Liver (tissue), 9 donors: ENCODE measurements around the gene U2AF1L4. TPM values are rescaled to one million over a fixed set of nuclear protein-coding genes. Genes with fewer than 3 reads are reported as not detected.

Experiments
- DNase-seq: peaks from one replicate; pipeline ENCODE4 v3.0.0-alpha.2; 2017; ENCODE audit warnings: low spot score
- H3K27ac ChIP-seq, 2 donors: one replicate each; pipeline ENCODE4 v1.7.0; 2013; ENCODE audit warnings: inconsistent platforms in 2 of 2, low read length in 2 of 2, control low read depth in 1 of 2, low read depth in 1 of 2, mild to moderate bottlenecking in 1 of 2
- H3K27me3 ChIP-seq, 4 donors: one replicate each; pipeline versions ENCODE4 v1.6.1 to v1.7.0; 2013; ENCODE audit warnings: low read length in 3 of 4, inconsistent platforms in 1 of 4, mild to moderate bottlenecking in 1 of 4, moderate library complexity in 1 of 4; ENCODE audit not compliant: control insufficient read depth in 4 of 4, insufficient read depth in 4 of 4
- H3K36me3 ChIP-seq, 4 donors: one replicate each; pipeline versions ENCODE4 v1.6.1 to v1.7.0; 2013; ENCODE audit warnings: low read length in 3 of 4, mild to moderate bottlenecking in 3 of 4, low read depth in 1 of 4, moderate library complexity in 1 of 4; ENCODE audit not compliant: control insufficient read depth in 4 of 4, insufficient read depth in 3 of 4
- H3K4me1 ChIP-seq, 4 donors: one replicate each; pipeline versions ENCODE4 v1.6.1 to v1.7.0; 2013; ENCODE audit warnings: low read length in 3 of 4, mild to moderate bottlenecking in 3 of 4, moderate library complexity in 1 of 4; ENCODE audit not compliant: control insufficient read depth in 4 of 4, insufficient read depth in 4 of 4
- H3K4me3 ChIP-seq, 3 donors: one replicate each; pipeline versions ENCODE4 v1.6.1 to v1.7.0; 2013; ENCODE audit warnings: low read length in 3 of 3, control low read depth in 1 of 3, low read depth in 1 of 3, mild to moderate bottlenecking in 1 of 3
- H3K9ac ChIP-seq, 2 donors: one replicate each; pipeline ENCODE4 v1.7.0; 2013; ENCODE audit warnings: low read length in 2 of 2, mild to moderate bottlenecking in 2 of 2, moderate library complexity in 2 of 2, control low read depth in 1 of 2, low read depth in 1 of 2
- H3K9me3 ChIP-seq, 4 donors: one replicate each; pipeline versions ENCODE4 v1.6.1 to v1.7.0; 2013; ENCODE audit warnings: low read length in 3 of 4; ENCODE audit not compliant: control insufficient read depth in 4 of 4
- EGR1 ChIP-seq, 2 donors: IDR thresholded peaks; 2 replicates each; pipeline ENCODE4 v1.6.1; 2016 to 2018; ENCODE audit warnings: antibody characterized with exemption in 2 of 2, low read depth in 2 of 2
- FOXA1 ChIP-seq: IDR thresholded peaks from 2 replicates; pipeline ENCODE4 v1.6.1; 2016; ENCODE audit warnings: antibody characterized with exemption
- HNF4A ChIP-seq, 2 donors: conservative IDR thresholded peaks; 2 replicates each; pipeline ENCODE4 v1.6.1; 2016; ENCODE audit warnings: antibody characterized with exemption in 2 of 2, mild to moderate bottlenecking in 2 of 2
- NR2F2 ChIP-seq: IDR thresholded peaks from 2 replicates; pipeline ENCODE4 v1.6.1; 2016; ENCODE audit warnings: antibody characterized with exemption
- RAD21 ChIP-seq, 2 donors: IDR thresholded peaks; 2 replicates each; pipeline ENCODE4 v1.6.1; 2016; ENCODE audit warnings: antibody characterized with exemption in 2 of 2, mild to moderate bottlenecking in 2 of 2
- RXRA ChIP-seq, 2 donors: IDR thresholded peaks; 2 replicates each; pipeline ENCODE4 v1.6.1; 2017 to 2018; ENCODE audit warnings: antibody characterized with exemption in 2 of 2, mild to moderate bottlenecking in 1 of 2
- SP1 ChIP-seq: IDR thresholded peaks from 2 replicates; pipeline ENCODE4 v1.6.1; 2018; ENCODE audit warnings: antibody characterized with exemption, mild to moderate bottlenecking
- YY1 ChIP-seq: IDR thresholded peaks from 2 replicates; pipeline ENCODE4 v1.6.1; 2016; ENCODE audit warnings: antibody characterized with exemption, mild to moderate bottlenecking
- WGBS: extraction: QIAGEN DNeasy Blood & Tissue Kit; methylation state at CpG from one replicate; pipeline ENCODE4 v1.1.7; 2013; 5-methylcytosine and 5-hydroxymethylcytosine counted together
- polyA plus RNA-seq, 2 donors: library from polyadenylated mRNA; stranded (reverse) in 1 of 2; unstranded in 1 of 2; fragments of 200-250 nt in 1 of 2; fragments of >200 nt in 1 of 2; fragmentation: Nextera tagmentation in 1 of 2; extraction: Ambion mirVana in 1 of 2; gene quantifications; one replicate each; pipeline versions ENCODE4 v1.2.1 to v1.2.3, GENCODE V29; 2013 to 2015
- total RNA-seq, 2 donors: library from RNA; depleted of rRNA; stranded (reverse); fragments of >200 nt; gene quantifications; one replicate each; pipeline ENCODE4 v1.2.3, GENCODE V29; 2014
- TF ChIP-seq, protein P1 (sequence below): fragments of 150-350 bp; IDR thresholded peaks from 2 replicates; pipeline ENCODE4 v1.5.1; 2017; ENCODE audit warnings: improper control_type of control experiment, low read depth, low read length; ENCODE audit not compliant: missing input control
- TF ChIP-seq, protein P2 (sequence below): IDR thresholded peaks from 2 replicates; pipeline ENCODE4 v1.6.1; 2016; ENCODE audit warnings: antibody characterized with exemption
- TF ChIP-seq, protein P3 (sequence below): IDR thresholded peaks from 2 replicates; pipeline ENCODE4 v1.6.1; 2016; ENCODE audit warnings: antibody characterized with exemption
- TF ChIP-seq, protein P4 (sequence below): IDR thresholded peaks from 2 replicates; pipeline ENCODE4 v1.6.1; 2016; ENCODE audit warnings: antibody characterized with exemption
- TF ChIP-seq, protein P5 (sequence below): IDR thresholded peaks from 2 replicates; pipeline ENCODE4 v1.6.1; 2016; ENCODE audit warnings: antibody characterized with exemption, mild to moderate bottlenecking
- donor health status: healthy.
- donor health status: healthy.
- donor health status: healthy.
- donor health status: healthy.
- donor health status: healthy.

The U2AF1L4 gene
- total and polyA plus RNA-seq, 4 donors = 4.5 to 36.5 (median 13.4) TPM

DNA sequence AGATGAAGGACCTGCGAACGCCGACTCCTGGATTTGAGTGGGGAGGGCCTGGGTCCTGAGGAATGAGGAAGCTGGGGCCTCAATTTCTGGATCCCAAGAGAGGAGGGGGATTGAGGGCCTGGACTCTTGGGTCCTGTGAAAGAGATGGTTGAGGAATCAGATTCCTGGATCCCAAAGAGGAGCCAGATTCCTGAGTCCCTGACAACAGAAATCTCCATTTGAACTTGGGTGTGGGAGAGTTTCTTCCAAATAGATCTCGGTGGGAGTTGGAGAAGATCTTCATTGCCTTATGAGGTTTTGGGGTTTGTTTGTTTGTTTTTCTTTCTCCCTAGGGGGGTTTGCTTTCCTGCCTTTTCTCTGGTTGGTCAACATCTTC is 857 bp upstream of the U2AF1L4 start (continued):
- TF ChIP-seq, protein P1, sequence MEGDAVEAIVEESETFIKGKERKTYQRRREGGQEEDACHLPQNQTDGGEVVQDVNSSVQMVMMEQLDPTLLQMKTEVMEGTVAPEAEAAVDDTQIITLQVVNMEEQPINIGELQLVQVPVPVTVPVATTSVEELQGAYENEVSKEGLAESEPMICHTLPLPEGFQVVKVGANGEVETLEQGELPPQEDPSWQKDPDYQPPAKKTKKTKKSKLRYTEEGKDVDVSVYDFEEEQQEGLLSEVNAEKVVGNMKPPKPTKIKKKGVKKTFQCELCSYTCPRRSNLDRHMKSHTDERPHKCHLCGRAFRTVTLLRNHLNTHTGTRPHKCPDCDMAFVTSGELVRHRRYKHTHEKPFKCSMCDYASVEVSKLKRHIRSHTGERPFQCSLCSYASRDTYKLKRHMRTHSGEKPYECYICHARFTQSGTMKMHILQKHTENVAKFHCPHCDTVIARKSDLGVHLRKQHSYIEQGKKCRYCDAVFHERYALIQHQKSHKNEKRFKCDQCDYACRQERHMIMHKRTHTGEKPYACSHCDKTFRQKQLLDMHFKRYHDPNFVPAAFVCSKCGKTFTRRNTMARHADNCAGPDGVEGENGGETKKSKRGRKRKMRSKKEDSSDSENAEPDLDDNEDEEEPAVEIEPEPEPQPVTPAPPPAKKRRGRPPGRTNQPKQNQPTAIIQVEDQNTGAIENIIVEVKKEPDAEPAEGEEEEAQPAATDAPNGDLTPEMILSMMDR = no peak
- no peak for TF ChIP-seq EGR1 (IDR thresholded peaks at IDR 0.05; ENCODE audit: low read depth in 2 of 2)
- TF ChIP-seq, protein P2, sequence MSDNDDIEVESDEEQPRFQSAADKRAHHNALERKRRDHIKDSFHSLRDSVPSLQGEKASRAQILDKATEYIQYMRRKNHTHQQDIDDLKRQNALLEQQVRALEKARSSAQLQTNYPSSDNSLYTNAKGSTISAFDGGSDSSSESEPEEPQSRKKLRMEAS = no peak
- TF ChIP-seq HNF4A (conservative IDR thresholded peaks at IDR 0.05) = no peak

DNA sequence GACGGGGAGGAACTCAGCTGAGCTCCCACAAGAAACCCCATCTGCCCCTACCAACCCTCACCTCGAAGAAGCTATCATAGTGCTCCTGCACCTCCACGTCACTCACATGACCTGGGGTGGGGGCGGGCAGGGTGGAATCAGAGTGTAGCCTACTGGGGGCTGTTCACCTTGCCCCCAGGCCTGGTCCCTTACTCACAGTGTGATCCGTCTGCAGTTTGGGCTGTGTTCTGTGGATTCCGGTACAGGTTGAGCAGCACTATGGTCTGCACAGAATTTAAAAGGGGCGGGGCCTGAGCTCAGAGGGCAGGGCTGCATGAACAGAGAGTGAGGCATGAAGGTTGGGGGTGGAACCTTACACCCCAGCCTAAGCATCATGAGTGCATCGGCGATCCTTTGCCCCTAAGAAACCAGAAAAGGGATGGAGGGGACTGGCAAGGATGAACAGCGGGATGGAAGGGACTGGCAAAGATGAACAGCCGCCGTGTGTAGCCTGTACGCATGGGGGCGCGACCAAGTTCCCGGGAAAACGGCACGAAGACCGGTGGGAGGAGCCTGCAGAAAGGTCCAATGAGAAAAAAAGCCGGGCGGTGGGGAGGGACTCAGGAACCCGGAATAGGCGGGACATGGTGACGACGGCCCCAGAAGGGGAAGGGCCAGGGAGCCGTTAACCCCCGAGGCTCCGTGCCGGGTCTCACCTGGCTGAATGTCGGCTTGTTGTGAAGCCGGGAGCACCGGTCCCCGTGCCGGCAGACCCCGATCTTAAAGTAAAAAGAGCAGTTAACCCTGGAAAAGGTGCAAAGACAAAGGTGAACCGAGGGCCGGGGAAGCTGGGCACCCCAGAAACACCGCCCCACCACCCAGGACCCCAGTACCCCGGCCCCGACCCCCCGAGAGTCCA is 539 bp downstream of the U2AF1L4 start:
- peak overlapping the region; percentile 70 to 82 (median 81) for H3K4me3 ChIP-seq
- no peaks in the 10 kb centered on the region for H3K9me3 ChIP-seq
- peak; percentile 91 for DNase-seq
- 11% methylated on average over 41 of the region's 41 CpGs for WGBS
- peak overlapping the region in 1 of 2 donors; percentile 77 for H3K9ac ChIP-seq
- TF ChIP-seq, protein P3, sequence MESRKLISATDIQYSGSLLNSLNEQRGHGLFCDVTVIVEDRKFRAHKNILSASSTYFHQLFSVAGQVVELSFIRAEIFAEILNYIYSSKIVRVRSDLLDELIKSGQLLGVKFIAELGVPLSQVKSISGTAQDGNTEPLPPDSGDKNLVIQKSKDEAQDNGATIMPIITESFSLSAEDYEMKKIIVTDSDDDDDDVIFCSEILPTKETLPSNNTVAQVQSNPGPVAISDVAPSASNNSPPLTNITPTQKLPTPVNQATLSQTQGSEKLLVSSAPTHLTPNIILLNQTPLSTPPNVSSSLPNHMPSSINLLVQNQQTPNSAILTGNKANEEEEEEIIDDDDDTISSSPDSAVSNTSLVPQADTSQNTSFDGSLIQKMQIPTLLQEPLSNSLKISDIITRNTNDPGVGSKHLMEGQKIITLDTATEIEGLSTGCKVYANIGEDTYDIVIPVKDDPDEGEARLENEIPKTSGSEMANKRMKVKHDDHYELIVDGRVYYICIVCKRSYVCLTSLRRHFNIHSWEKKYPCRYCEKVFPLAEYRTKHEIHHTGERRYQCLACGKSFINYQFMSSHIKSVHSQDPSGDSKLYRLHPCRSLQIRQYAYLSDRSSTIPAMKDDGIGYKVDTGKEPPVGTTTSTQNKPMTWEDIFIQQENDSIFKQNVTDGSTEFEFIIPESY = no peak
- TF ChIP-seq, protein P4, sequence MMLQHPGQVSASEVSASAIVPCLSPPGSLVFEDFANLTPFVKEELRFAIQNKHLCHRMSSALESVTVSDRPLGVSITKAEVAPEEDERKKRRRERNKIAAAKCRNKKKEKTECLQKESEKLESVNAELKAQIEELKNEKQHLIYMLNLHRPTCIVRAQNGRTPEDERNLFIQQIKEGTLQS = peak; percentile 32
- peak; percentile 56 for TF ChIP-seq SP1
- TF ChIP-seq, protein P1 = peak; percentile 28
- peak; percentile 37 to 53 for TF ChIP-seq RAD21 (IDR thresholded peaks at IDR 0.05)
- TF ChIP-seq, protein P5, sequence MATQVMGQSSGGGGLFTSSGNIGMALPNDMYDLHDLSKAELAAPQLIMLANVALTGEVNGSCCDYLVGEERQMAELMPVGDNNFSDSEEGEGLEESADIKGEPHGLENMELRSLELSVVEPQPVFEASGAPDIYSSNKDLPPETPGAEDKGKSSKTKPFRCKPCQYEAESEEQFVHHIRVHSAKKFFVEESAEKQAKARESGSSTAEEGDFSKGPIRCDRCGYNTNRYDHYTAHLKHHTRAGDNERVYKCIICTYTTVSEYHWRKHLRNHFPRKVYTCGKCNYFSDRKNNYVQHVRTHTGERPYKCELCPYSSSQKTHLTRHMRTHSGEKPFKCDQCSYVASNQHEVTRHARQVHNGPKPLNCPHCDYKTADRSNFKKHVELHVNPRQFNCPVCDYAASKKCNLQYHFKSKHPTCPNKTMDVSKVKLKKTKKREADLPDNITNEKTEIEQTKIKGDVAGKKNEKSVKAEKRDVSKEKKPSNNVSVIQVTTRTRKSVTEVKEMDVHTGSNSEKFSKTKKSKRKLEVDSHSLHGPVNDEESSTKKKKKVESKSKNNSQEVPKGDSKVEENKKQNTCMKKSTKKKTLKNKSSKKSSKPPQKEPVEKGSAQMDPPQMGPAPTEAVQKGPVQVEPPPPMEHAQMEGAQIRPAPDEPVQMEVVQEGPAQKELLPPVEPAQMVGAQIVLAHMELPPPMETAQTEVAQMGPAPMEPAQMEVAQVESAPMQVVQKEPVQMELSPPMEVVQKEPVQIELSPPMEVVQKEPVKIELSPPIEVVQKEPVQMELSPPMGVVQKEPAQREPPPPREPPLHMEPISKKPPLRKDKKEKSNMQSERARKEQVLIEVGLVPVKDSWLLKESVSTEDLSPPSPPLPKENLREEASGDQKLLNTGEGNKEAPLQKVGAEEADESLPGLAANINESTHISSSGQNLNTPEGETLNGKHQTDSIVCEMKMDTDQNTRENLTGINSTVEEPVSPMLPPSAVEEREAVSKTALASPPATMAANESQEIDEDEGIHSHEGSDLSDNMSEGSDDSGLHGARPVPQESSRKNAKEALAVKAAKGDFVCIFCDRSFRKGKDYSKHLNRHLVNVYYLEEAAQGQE = no peak
- TF ChIP-seq RXRA (IDR thresholded peaks at IDR 0.05) = peak in 1 of 2 donors; percentile 6
- no peak for TF ChIP-seq FOXA1
- no peak for TF ChIP-seq YY1
- no peak for TF ChIP-seq NR2F2
- peak in 1 of 2 donors; percentile 12 for TF ChIP-seq HNF4A (conservative IDR thresholded peaks at IDR 0.05)
- peaks cover 6 to 53% (median 37%) of the 10 kb centered on the region in 4 donors for H3K4me1 ChIP-seq
- peaks cover 0 to 3% (median 0%) of the 10 kb centered on the region in 4 donors for H3K36me3 ChIP-seq
- no peaks in the 10 kb centered on the region for H3K27me3 ChIP-seq
- H3K27ac ChIP-seq = peak overlapping the region; percentile 98 to 99
